Hematopoietic multipotent progenitor cell treated with erythropoietin and hydrocortisone succinate and interleukin-3 and kit ligand, for 4 days (in vitro differentiated cells): Measurements from ENCODE around the gene U2AF1L4.

Experiments used
- DNase-seq: peaks from one replicate; pipeline ENCODE4 v3.0.0-alpha.2; 2015

U2AF1L4 gene

GRCh38 chr19:35703343-35703742 lies 41.9 kb downstream of the U2AF1L4 start:
- DNase-seq: no peak

DNA sequence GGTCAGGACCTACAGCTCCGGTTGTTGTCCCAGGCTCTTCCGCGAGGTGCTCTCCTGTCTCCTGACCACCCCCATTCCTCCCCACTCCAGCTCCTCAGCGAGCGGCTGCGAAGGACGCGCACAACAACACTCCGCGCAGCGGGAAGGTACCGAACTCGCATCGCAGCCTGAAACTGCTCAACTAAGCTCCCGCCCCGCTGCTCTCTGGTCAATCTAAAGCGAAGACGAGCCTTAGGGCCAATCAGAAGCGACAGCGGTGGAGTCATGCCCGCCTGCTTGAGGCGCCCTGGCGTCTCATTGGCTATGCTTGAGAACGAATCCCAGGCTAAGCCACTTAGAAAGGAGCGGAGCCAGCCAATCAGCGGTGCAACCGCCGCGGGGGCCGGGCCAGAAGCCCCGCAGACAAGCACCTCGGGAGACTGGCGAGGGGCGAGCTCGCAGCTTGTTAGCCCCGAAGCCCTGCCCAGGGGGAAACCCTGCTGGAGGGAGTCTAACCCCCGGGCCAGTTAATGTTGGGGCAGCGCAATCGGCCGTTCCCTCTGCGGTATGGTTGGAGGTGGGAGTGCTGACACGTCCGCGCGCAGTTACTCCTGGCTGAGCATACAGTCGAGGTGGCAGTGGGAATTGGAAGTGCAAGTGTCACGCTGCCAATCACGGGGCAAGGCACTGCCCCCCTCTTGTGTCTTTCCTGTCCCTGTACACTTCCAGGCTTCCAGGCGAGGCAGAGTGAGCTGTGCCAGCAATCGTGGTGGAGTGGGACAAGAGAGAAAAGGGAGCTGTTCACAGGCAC lies 42.8 kb downstream of the U2AF1L4 start:
- peak; percentile 99 for DNase-seq

DNA sequence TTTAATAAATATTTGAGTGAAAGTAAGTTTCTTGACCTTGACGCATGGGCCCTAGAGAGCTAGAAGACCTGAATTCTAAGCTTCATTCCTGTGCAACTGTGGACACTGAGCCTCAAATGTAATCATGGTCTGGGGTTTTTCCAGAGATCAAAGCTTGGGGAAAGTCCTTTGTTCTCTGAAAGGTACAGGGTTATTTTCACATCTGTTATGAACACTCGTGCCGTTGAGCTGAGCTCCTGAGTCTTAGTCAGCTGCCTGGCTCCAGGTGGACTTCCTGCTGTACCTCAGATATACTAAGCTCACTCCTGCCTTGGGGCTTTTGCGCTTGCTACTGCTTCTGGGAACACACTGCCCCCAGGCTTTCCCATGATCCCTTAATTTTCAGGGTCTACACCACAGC lies 48.4 kb downstream of the U2AF1L4 start:
- no peak for DNase-seq

DNA sequence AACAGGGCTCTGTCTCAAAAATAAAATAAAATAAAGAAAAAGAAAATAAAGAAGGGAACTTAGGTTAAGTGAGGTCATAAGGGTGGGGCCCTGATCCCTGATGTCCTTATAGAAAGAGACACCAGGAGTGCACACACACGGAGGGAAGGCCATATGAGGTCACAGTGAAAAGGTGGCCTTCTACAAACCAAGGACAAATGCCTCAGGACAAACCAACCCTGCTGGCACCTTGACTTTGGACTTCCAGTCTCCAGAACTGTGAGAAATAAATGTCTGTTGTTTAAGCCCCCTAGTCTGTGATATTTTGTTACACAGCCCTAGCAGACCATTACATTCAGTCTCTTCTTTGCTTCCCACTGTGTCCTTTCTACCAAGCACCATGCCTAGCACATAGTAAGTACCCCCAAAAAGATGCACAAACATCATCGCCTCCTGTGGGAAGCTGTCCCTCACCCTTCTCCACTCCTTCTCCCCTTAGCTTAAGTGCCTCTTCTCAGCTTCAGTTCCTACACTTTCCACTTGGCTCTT lies 49.3 kb downstream of the U2AF1L4 start:
- no peak for DNase-seq

GRCh38 chr19:35693835-35694599 lies 51.2 kb downstream of the U2AF1L4 start:
- peak; percentile 95 for DNase-seq

GRCh38 chr19:35693422-35693821 lies 51.8 kb downstream of the U2AF1L4 start:
- no peak for DNase-seq
